HEK293 (cell line): Measurements from ENCODE around the gene SERINC1.

Source experiments
- CTCF ChIA-PET: fragments of 350-600 bp; formaldehyde crosslinking; extraction: SDS; loops from one replicate; lab custom pipeline; 2021; ENCODE audit warnings: antibody characterized with exemption; lab: Yijun Ruan, JAX
- POLR2A ChIA-PET: fragments of 300-600 bp; formaldehyde crosslinking; extraction: SDS; loops from one replicate; lab custom pipeline; 2020; ENCODE audit warnings: antibody characterized with exemption, inconsistent platforms; lab: Yijun Ruan, JAX
- H3K27ac ChIP-seq: fragments of 200-500 bp; sonication (Bioruptor generic); 2 replicates; pipeline ENCODE4 v1.5.1; 2014; ENCODE audit warnings: low read depth, low read length, control low read depth, inconsistent platforms; ENCODE audit errors: extremely low read depth
- H3K36me3 ChIP-seq, 2 experiments: fragments of 200-500 bp in 1 of 2; sonication (Bioruptor generic) in 1 of 2; 1 replicate in 1 of 2; 2 replicates in 1 of 2; pipeline ENCODE4 v1.5.1; 2014 to 2017; ENCODE audit warnings: inconsistent platforms in 2 of 2, low read length in 2 of 2; ENCODE audit not compliant: control insufficient read depth in 2 of 2, insufficient read depth in 1 of 2
- H3K4me1 ChIP-seq: fragments of 200-500 bp; sonication (Bioruptor generic); 2 replicates; pipeline ENCODE4 v1.5.1; 2014; ENCODE audit warnings: mild to moderate bottlenecking, low read length, inconsistent platforms; ENCODE audit not compliant: control insufficient read depth, insufficient read depth
- H3K4me3 ChIP-seq: 2 replicates; pipeline ENCODE4 v1.5.1; 2011; ENCODE audit warnings: low read depth, mild to moderate bottlenecking, control low read depth, low read length, moderate library complexity
- H3K9me3 ChIP-seq: fragments of 200-500 bp; sonication (Bioruptor generic); 2 replicates; pipeline ENCODE4 v1.5.1; 2014; ENCODE audit warnings: low read depth, low read length, inconsistent platforms; ENCODE audit not compliant: control insufficient read depth, insufficient read depth
- HOXC10 ChIP-seq: sonication (generic); formaldehyde crosslinking; IDR thresholded peaks from 2 replicates; pipeline ENCODE4 v1.8.1; 2023; ENCODE audit warnings: mild to moderate bottlenecking, missing genetic modification reagents
- KLF7 ChIP-seq: fragments of 450-650 bp; formaldehyde crosslinking; IDR thresholded peaks from 2 replicates; pipeline ENCODE4 v1.5.1; 2016; ENCODE audit warnings: missing biosample characterization, missing genetic modification characterization, borderline replicate concordance
- KLF8 ChIP-seq: fragments of 450-650 bp; formaldehyde crosslinking; IDR thresholded peaks from 2 replicates; pipeline ENCODE4 v1.5.1; 2016; ENCODE audit warnings: missing biosample characterization, missing genetic modification characterization
- SP7 ChIP-seq: fragments of 450-650 bp; formaldehyde crosslinking; IDR thresholded peaks from 2 replicates; pipeline ENCODE4 v1.5.1; 2016; ENCODE audit warnings: missing biosample characterization, missing genetic modification characterization
- TRIM28 ChIP-seq: IDR thresholded peaks from 2 replicates; pipeline ENCODE4 v1.6.1; 2011; ENCODE audit warnings: low read length, control low read depth, borderline replicate concordance
- ZBTB17 ChIP-seq: fragments of 450-650 bp; formaldehyde crosslinking; IDR thresholded peaks from 2 replicates; pipeline ENCODE4 v1.5.1; 2016; ENCODE audit warnings: missing biosample characterization, missing genetic modification characterization
- ZBTB21 ChIP-seq: fragments of 450-650 bp; formaldehyde crosslinking; IDR thresholded peaks from 2 replicates; pipeline ENCODE4 v1.5.1; 2017; ENCODE audit warnings: missing biosample characterization, missing genetic modification characterization
- ZFP69B ChIP-seq: fragments of 450-650 bp; formaldehyde crosslinking; IDR thresholded peaks from 2 replicates; pipeline ENCODE4 v1.5.1; 2016; ENCODE audit warnings: missing biosample characterization, missing genetic modification characterization
- ZNF112 ChIP-seq: fragments of 450-650 bp; formaldehyde crosslinking; IDR thresholded peaks from 2 replicates; pipeline ENCODE4 v1.5.0; 2017; ENCODE audit warnings: missing biosample characterization, missing genetic modification characterization
- ZNF132 ChIP-seq: fragments of 450-650 bp; formaldehyde crosslinking; IDR thresholded peaks from 2 replicates; pipeline ENCODE4 v1.5.1; 2017; ENCODE audit warnings: missing biosample characterization, missing genetic modification characterization, borderline replicate concordance
- ZNF155 ChIP-seq: fragments of 450-650 bp; formaldehyde crosslinking; IDR thresholded peaks from 2 replicates; pipeline ENCODE4 v1.5.1; 2016; ENCODE audit warnings: missing biosample characterization, missing genetic modification characterization
- ZNF16 ChIP-seq: fragments of 450-650 bp; formaldehyde crosslinking; IDR thresholded peaks from 2 replicates; pipeline ENCODE4 v1.5.1; 2016; ENCODE audit warnings: low read depth, missing biosample characterization, missing genetic modification characterization
- ZNF19 ChIP-seq: fragments of 450-650 bp; formaldehyde crosslinking; IDR thresholded peaks from 2 replicates; pipeline ENCODE4; 2016; ENCODE audit warnings: missing biosample characterization, missing genetic modification characterization, low read depth
- ZNF239 ChIP-seq: fragments of 450-650 bp; formaldehyde crosslinking; IDR thresholded peaks from 2 replicates; pipeline ENCODE4 v1.5.1; 2016; ENCODE audit warnings: missing biosample characterization, missing genetic modification characterization
- ZNF24 ChIP-seq: fragments of 450-650 bp; formaldehyde crosslinking; IDR thresholded peaks from 2 replicates; pipeline ENCODE4 v1.5.1; 2016; ENCODE audit warnings: missing biosample characterization, missing genetic modification characterization
- ZNF366 ChIP-seq: fragments of 450-650 bp; formaldehyde crosslinking; conservative IDR thresholded peaks from 2 replicates; pipeline ENCODE4 v1.5.1; 2016; ENCODE audit warnings: missing biosample characterization, missing genetic modification characterization
- ZNF37A ChIP-seq: fragments of 450-650 bp; IDR thresholded peaks from 2 replicates; pipeline ENCODE4 v1.5.1; 2018; ENCODE audit warnings: missing biosample characterization, missing genetic modification characterization
- ZNF394 ChIP-seq: fragments of 450-650 bp; formaldehyde crosslinking; IDR thresholded peaks from 2 replicates; pipeline ENCODE4 v1.5.1; 2016; ENCODE audit warnings: missing biosample characterization, missing genetic modification characterization, mild to moderate bottlenecking, moderate library complexity, borderline replicate concordance
- ZNF404 ChIP-seq: fragments of 450-650 bp; formaldehyde crosslinking; IDR thresholded peaks from 2 replicates; pipeline ENCODE4 v1.5.1; 2017; ENCODE audit warnings: missing biosample characterization, missing genetic modification characterization
- ZNF433 ChIP-seq: fragments of 450-650 bp; formaldehyde crosslinking; IDR thresholded peaks from 2 replicates; pipeline ENCODE4 v1.5.1; 2016; ENCODE audit warnings: missing biosample characterization, missing genetic modification characterization, low read depth
- ZNF501 ChIP-seq: fragments of 450-650 bp; formaldehyde crosslinking; IDR thresholded peaks from 2 replicates; pipeline ENCODE4 v1.5.1; 2016; ENCODE audit warnings: missing biosample characterization, missing genetic modification characterization
- ZNF548 ChIP-seq: fragments of 450-650 bp; formaldehyde crosslinking; IDR thresholded peaks from 2 replicates; pipeline ENCODE4 v1.5.1; 2016; ENCODE audit warnings: missing biosample characterization, missing genetic modification characterization
- ZNF621 ChIP-seq: fragments of 450-650 bp; formaldehyde crosslinking; IDR thresholded peaks from 2 replicates; pipeline ENCODE4 v1.5.1; 2017; ENCODE audit warnings: missing biosample characterization, missing genetic modification characterization
- ZNF623 ChIP-seq: fragments of 450-650 bp; formaldehyde crosslinking; IDR thresholded peaks from 2 replicates; pipeline ENCODE4 v1.5.1; 2016; ENCODE audit warnings: missing biosample characterization, missing genetic modification characterization
- ZNF629 ChIP-seq: fragments of 450-650 bp; formaldehyde crosslinking; IDR thresholded peaks from 2 replicates; pipeline ENCODE4 v1.5.1; 2017; ENCODE audit warnings: missing biosample characterization, missing genetic modification characterization
- ZNF660 ChIP-seq: fragments of 450-650 bp; IDR thresholded peaks from 2 replicates; pipeline ENCODE4 v1.5.1; 2018; ENCODE audit warnings: missing biosample characterization, mild to moderate bottlenecking, missing genetic modification characterization
- ZNF677 ChIP-seq: fragments of 450-650 bp; IDR thresholded peaks from 2 replicates; pipeline ENCODE4 v1.5.0; 2018; ENCODE audit warnings: missing biosample characterization, mild to moderate bottlenecking, missing genetic modification characterization, moderate library complexity
- ZNF792 ChIP-seq: fragments of 450-650 bp; formaldehyde crosslinking; IDR thresholded peaks from 2 replicates; pipeline ENCODE4 v1.5.1; 2016; ENCODE audit warnings: missing biosample characterization, missing genetic modification characterization
- ZNF837 ChIP-seq: fragments of 450-650 bp; formaldehyde crosslinking; IDR thresholded peaks from 2 replicates; pipeline ENCODE4 v1.5.1; 2016; ENCODE audit warnings: missing biosample characterization, missing genetic modification characterization
- ZSCAN16 ChIP-seq: fragments of 450-650 bp; formaldehyde crosslinking; IDR thresholded peaks from 2 replicates; pipeline ENCODE4 v1.5.1; 2016; ENCODE audit warnings: missing biosample characterization, missing genetic modification characterization
- ZXDB ChIP-seq: fragments of 450-650 bp; formaldehyde crosslinking; IDR thresholded peaks from 2 replicates; pipeline ENCODE4 v1.5.1; 2016; ENCODE audit warnings: missing biosample characterization, missing genetic modification characterization
- TF ChIP-seq, protein P1 (sequence below): sonication (generic); formaldehyde crosslinking; IDR thresholded peaks from 2 replicates; pipeline ENCODE4 v1.8.1; 2022; ENCODE audit warnings: mild to moderate bottlenecking, moderate library complexity, missing genetic modification reagents
- TF ChIP-seq, protein P2 (sequence below): fragments of 450-650 bp; formaldehyde crosslinking; IDR thresholded peaks from 2 replicates; pipeline ENCODE4 v1.5.1; 2016; ENCODE audit warnings: missing biosample characterization, missing genetic modification characterization
- TF ChIP-seq, protein P3 (sequence below): fragments of 450-650 bp; formaldehyde crosslinking; IDR thresholded peaks from 2 replicates; pipeline ENCODE4 v1.5.1; 2017; ENCODE audit warnings: missing biosample characterization, mild to moderate bottlenecking, missing genetic modification characterization, moderate library complexity
- TF ChIP-seq, protein P4 (sequence below): fragments of 450-650 bp; formaldehyde crosslinking; IDR thresholded peaks from 2 replicates; pipeline ENCODE4 v1.5.1; 2016; ENCODE audit warnings: missing biosample characterization, missing genetic modification characterization
- TF ChIP-seq, protein P5 (sequence below): fragments of 450-650 bp; formaldehyde crosslinking; IDR thresholded peaks from 2 replicates; pipeline ENCODE4 v1.5.1; 2017; ENCODE audit warnings: missing biosample characterization, missing genetic modification characterization

SERINC1 gene

DNA sequence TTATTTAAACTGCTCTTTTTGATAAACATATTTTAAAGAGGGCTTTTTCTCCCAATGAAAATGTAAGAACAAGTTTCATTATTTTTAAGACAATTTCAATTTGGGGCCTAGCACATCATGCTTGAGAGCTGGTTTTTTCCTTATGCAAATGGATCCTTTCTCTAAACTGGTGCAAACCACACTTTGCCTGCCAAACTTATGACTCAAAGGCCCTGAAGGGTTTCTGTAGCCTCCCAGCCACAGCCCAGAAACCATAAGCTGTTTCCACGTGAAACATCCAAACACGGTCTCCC, 72.6 kb downstream of the SERINC1 start:
- no peaks in the 10 kb centered on the region; a peak in 1 of 3 replicates for H3K36me3 ChIP-seq
- H3K4me1 ChIP-seq = peaks cover 18% of the 10 kb centered on the region
- H3K27ac ChIP-seq = peak overlapping the region; percentile 10; the same call in 1 of the 2 replicates
- H3K4me3 ChIP-seq = peak overlapping the region; percentile 10; the same call in 1 of the 2 replicates
- ChIA-PET CTCF (interaction anchor here (0.6 to 1.1 kb wide), 3 partner anchors 15 to 78 kb away, joined by 3 to 4 read pairs (median 3); no protein-coding TSS in a partner anchor), POLR2A (interaction anchor here (0.6 to 1.5 kb wide), 6 partner anchors 9 to 211 kb away, joined by 4 to 10 read pairs (median 5); partner anchors contain the start of genes PKIB and SERINC1)
- H3K9me3 ChIP-seq = no peaks in the 10 kb centered on the region
- TF ChIP-seq ZNF660 (tag by site-specific recombination) (peak; percentile 65; the same call in 1 of the 2 replicates), ZBTB21 (no peak), ZNF629 (0 out of 2 replicates have a peak, but pooled peaks have one; percentile 16), HOXC10 (CRISPR knock-in tag) (no peak), ZNF501 (tag by site-specific recombination) (no peak), SP7 (tag by site-specific recombination) (peak; percentile 37), KLF7 (tag by site-specific recombination) (no peak), ZNF623 (tag by site-specific recombination) (0 out of 2 replicates have a peak, but pooled peaks have one; percentile 10), ZNF16 (tag by site-specific recombination) (no peak), ZNF112 (tag by site-specific recombination) (no peak), ZNF677 (tag by site-specific recombination) (no peak), ZNF155 (tag by site-specific recombination) (no peak), ZXDB (tag by site-specific recombination) (no peak), ZNF24 (tag by site-specific recombination) (no peak), ZNF621 (tag by site-specific recombination) (no peak), ZNF394 (tag by site-specific recombination) (no peak), ZNF239 (tag by site-specific recombination) (no peak), ZNF837 (no peak), ZNF19 (tag by site-specific recombination) (no peak), ZNF548 (tag by site-specific recombination) (no peak), KLF8 (tag by site-specific recombination) (peak; percentile 64), ZNF792 (tag by site-specific recombination) (no peak), ZFP69B (no peak), ZNF132 (no peak), ZNF433 (tag by site-specific recombination) (no peak), ZNF37A (tag by site-specific recombination) (no peak), ZNF404 (tag by site-specific recombination) (no peak), ZBTB17 (tag by site-specific recombination) (no peak), TRIM28 (no peak), ZSCAN16 (tag by site-specific recombination) (no peak), ZNF366 (tag by site-specific recombination) (0 out of 2 replicates have a peak, but pooled peaks have one; percentile 21)
- TF ChIP-seq, protein P1, sequence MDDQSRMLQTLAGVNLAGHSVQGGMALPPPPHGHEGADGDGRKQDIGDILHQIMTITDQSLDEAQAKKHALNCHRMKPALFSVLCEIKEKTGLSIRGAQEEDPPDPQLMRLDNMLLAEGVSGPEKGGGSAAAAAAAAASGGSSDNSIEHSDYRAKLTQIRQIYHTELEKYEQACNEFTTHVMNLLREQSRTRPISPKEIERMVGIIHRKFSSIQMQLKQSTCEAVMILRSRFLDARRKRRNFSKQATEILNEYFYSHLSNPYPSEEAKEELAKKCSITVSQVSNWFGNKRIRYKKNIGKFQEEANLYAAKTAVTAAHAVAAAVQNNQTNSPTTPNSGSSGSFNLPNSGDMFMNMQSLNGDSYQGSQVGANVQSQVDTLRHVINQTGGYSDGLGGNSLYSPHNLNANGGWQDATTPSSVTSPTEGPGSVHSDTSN (CRISPR knock-in tag) = no peak
- TF ChIP-seq, protein P2, sequence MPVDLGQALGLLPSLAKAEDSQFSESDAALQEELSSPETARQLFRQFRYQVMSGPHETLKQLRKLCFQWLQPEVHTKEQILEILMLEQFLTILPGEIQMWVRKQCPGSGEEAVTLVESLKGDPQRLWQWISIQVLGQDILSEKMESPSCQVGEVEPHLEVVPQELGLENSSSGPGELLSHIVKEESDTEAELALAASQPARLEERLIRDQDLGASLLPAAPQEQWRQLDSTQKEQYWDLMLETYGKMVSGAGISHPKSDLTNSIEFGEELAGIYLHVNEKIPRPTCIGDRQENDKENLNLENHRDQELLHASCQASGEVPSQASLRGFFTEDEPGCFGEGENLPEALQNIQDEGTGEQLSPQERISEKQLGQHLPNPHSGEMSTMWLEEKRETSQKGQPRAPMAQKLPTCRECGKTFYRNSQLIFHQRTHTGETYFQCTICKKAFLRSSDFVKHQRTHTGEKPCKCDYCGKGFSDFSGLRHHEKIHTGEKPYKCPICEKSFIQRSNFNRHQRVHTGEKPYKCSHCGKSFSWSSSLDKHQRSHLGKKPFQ = no peak
- TF ChIP-seq, protein P3, sequence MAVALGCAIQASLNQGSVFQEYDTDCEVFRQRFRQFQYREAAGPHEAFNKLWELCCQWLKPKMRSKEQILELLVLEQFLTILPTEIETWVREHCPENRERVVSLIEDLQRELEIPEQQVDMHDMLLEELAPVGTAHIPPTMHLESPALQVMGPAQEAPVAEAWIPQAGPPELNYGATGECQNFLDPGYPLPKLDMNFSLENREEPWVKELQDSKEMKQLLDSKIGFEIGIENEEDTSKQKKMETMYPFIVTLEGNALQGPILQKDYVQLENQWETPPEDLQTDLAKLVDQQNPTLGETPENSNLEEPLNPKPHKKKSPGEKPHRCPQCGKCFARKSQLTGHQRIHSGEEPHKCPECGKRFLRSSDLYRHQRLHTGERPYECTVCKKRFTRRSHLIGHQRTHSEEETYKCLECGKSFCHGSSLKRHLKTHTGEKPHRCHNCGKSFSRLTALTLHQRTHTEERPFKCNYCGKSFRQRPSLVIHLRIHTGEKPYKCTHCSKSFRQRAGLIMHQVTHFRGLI (tag by site-specific recombination) = no peak
- TF ChIP-seq, protein P4, sequence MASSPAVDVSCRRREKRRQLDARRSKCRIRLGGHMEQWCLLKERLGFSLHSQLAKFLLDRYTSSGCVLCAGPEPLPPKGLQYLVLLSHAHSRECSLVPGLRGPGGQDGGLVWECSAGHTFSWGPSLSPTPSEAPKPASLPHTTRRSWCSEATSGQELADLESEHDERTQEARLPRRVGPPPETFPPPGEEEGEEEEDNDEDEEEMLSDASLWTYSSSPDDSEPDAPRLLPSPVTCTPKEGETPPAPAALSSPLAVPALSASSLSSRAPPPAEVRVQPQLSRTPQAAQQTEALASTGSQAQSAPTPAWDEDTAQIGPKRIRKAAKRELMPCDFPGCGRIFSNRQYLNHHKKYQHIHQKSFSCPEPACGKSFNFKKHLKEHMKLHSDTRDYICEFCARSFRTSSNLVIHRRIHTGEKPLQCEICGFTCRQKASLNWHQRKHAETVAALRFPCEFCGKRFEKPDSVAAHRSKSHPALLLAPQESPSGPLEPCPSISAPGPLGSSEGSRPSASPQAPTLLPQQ (tag by site-specific recombination) = 0 out of 2 replicates have a peak, but pooled peaks have one; percentile 25
- TF ChIP-seq, protein P5, sequence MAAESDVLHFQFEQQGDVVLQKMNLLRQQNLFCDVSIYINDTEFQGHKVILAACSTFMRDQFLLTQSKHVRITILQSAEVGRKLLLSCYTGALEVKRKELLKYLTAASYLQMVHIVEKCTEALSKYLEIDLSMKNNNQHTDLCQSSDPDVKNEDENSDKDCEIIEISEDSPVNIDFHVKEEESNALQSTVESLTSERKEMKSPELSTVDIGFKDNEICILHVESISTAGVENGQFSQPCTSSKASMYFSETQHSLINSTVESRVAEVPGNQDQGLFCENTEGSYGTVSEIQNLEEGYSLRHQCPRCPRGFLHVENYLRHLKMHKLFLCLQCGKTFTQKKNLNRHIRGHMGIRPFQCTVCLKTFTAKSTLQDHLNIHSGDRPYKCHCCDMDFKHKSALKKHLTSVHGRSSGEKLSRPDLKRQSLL = no peak
